Astrocyte (in vitro differentiated cells and primary cell): Measurements from ENCODE around the gene MXRA5.

Experiments
- CTCF ChIP-seq: IDR thresholded peaks from 2 replicates; pipeline ENCODE4 v1.5.1; 2011; ENCODE audit warnings: low read depth, mild to moderate bottlenecking, inconsistent platforms, low read length, moderate library complexity; ENCODE audit not compliant: insufficient read depth
- EZH2 ChIP-seq: IDR thresholded peaks from 2 replicates; pipeline ENCODE4 v1.6.1; 2012; ENCODE audit warnings: mild to moderate bottlenecking, low read length, inconsistent platforms; ENCODE audit not compliant: insufficient read depth

DNA sequence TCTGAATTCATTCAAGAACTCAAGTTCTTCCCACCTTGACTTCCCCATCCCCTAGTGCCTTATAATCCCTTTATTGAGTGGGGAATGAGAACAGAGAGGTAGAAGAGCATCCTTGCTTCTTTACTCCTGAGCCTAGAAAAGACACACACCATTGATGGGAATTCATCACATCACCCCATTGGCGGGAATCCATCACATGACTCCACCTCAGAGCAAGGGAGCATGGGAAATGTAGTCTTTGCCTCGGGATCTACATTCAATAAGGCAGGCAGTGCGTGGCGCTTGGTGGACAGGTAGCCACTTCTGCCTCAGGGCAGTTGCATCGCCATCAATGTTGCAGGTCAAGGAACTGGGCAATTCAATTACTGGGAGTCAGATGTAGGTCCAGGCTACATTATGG is 50.7 kb downstream of the MXRA5 start:
- TF ChIP-seq CTCF: no peak
- TF ChIP-seq EZH2: no peak
